B cell (primary cell): ENCODE data around the gene MPND. TPM values are rescaled to one million over a fixed set of nuclear protein-coding genes. Genes with fewer than 3 reads are reported as not detected.

Experiments used
- ATAC-seq: fragments of 200-7000 bp; cut with Tn5 transposase; one replicate; pipeline ENCODE4 v1.10.0; 2021; ENCODE audit warnings: low read depth, mild to moderate bottlenecking, moderate number of reproducible peaks, moderate library complexity
- CTCF ChIA-PET: fragments of 350-600 bp; sonication (Branson Sonifier 250); formaldehyde crosslinking; loops from one replicate; lab custom pipeline; 2021; ENCODE audit warnings: antibody characterized with exemption, inconsistent platforms; lab: Charles Lee
- POLR2A ChIA-PET: fragments of 350-600 bp; sonication (Branson Sonifier 250); formaldehyde crosslinking; loops from one replicate; lab custom pipeline; 2021; ENCODE audit warnings: antibody characterized with exemption; lab: Charles Lee
- DNase-seq: peaks from one replicate; pipeline ENCODE4 v3.0.0; 2013
- H2AFZ ChIP-seq: 2 replicates; pipeline ENCODE4 v1.6.1; 2012; ENCODE audit warnings: mild to moderate bottlenecking, low read depth, low read length; ENCODE audit not compliant: insufficient read depth, poor library complexity, severe bottlenecking
- H3K27ac ChIP-seq, 2 donors: 1 replicate in 1 of 2; 2 replicates in 1 of 2; pipeline ENCODE4 v1.5.1; 2012 to 2013; ENCODE audit warnings: low read length in 2 of 2, mild to moderate bottlenecking in 2 of 2, moderate library complexity in 1 of 2
- H3K27me3 ChIP-seq, 4 experiments: fragments of 200-600 bp in 1 of 4; sonication (generic) in 1 of 4; replicated peaks in 1 of 4; 1 replicate in 2 of 4; 2 replicates in 2 of 4; pipeline versions ENCODE4 v1.6.1 to v1.7.0; 2013 to 2016; ENCODE audit warnings: low read length in 3 of 4, mild to moderate bottlenecking in 2 of 4, mixed read lengths in 1 of 4, moderate library complexity in 1 of 4; ENCODE audit not compliant: insufficient read depth in 4 of 4, control insufficient read depth in 3 of 4; ENCODE audit errors: control extremely low read depth in 1 of 4
- H3K36me3 ChIP-seq, 2 experiments: replicated peaks in 1 of 2; 1 replicate in 1 of 2; 2 replicates in 1 of 2; pipeline versions ENCODE4 v1.6.1 to v1.7.1; 2013; ENCODE audit warnings: low read length in 1 of 2; ENCODE audit not compliant: insufficient read depth in 2 of 2, control insufficient read depth in 1 of 2; ENCODE audit errors: control extremely low read depth in 1 of 2, extremely low read depth in 1 of 2
- H3K4me1 ChIP-seq, 2 donors: fragments of 200-600 bp in 1 of 2; sonication (generic) in 1 of 2; 1 replicate in 1 of 2; 2 replicates in 1 of 2; pipeline versions ENCODE4 v1.5.1 to v1.6.1; 2013 to 2017; ENCODE audit warnings: low read length in 2 of 2; ENCODE audit not compliant: control insufficient read depth in 2 of 2, insufficient read depth in 2 of 2
- H3K4me2 ChIP-seq: replicated peaks from 2 replicates; pipeline ENCODE3; 2012; ENCODE audit warnings: mild to moderate bottlenecking, low read depth, low read length; ENCODE audit not compliant: poor library complexity, severe bottlenecking
- H3K4me3 ChIP-seq, 5 experiments: fragments of 200-600 bp in 1 of 5; sonication (generic) in 1 of 5; 1 replicate in 3 of 5; 2 replicates in 2 of 5; pipeline versions ENCODE4 v1.5.1 to v1.7.0; 2011 to 2016; ENCODE audit warnings: low read length in 4 of 5, mild to moderate bottlenecking in 4 of 5, low read depth in 2 of 5, control low read depth in 1 of 5, moderate library complexity in 1 of 5; ENCODE audit not compliant: insufficient read depth in 1 of 5; ENCODE audit errors: control extremely low read depth in 1 of 5, extremely low read depth in 1 of 5
- H3K79me2 ChIP-seq: fragments of 200-600 bp; sonication (generic); one replicate; pipeline ENCODE4 v1.6.0; 2016; ENCODE audit warnings: low read length; ENCODE audit not compliant: control insufficient read depth, insufficient read depth
- H3K9ac ChIP-seq: fragments of 200-600 bp; sonication (generic); 2 replicates; pipeline ENCODE4 v1.6.1; 2017; ENCODE audit warnings: mild to moderate bottlenecking, low read length, moderate library complexity
- H3K9me3 ChIP-seq, 3 donors: one replicate each; pipeline versions ENCODE4 v1.6.1 to v1.7.1; 2013; ENCODE audit warnings: low read length in 2 of 3; ENCODE audit not compliant: control insufficient read depth in 2 of 3, insufficient read depth in 1 of 3; ENCODE audit errors: control extremely low read depth in 1 of 3
- H4K20me1 ChIP-seq: 2 replicates; pipeline ENCODE4 v1.6.0; 2012; ENCODE audit warnings: mild to moderate bottlenecking, low read length; ENCODE audit not compliant: insufficient read depth, control insufficient read depth, poor library complexity, severe bottlenecking
- H3K27ac Mint-ChIP-seq: one replicate; pipeline ENCODE4 v1.8.0; 2021; ENCODE audit warnings: mixed read lengths
- H3K27me3 Mint-ChIP-seq: one replicate; pipeline ENCODE4 v1.8.0; 2021; ENCODE audit warnings: mixed read lengths
- H3K4me1 Mint-ChIP-seq: one replicate; pipeline ENCODE4 v1.8.0; 2021; ENCODE audit warnings: mixed read lengths
- H3K4me3 Mint-ChIP-seq: one replicate; pipeline ENCODE4 v1.8.0; 2021; ENCODE audit warnings: mixed read lengths
- H3K9me3 Mint-ChIP-seq: one replicate; pipeline ENCODE4 v1.8.0; 2022; ENCODE audit warnings: mixed read lengths; ENCODE audit not compliant: insufficient read depth
- EZH2 ChIP-seq: IDR thresholded peaks from 2 replicates; pipeline ENCODE4 v1.6.1; 2012; ENCODE audit warnings: borderline replicate concordance, low read depth, mild to moderate bottlenecking, moderate library complexity, low read length; ENCODE audit not compliant: insufficient read depth, poor library complexity, severe bottlenecking
- WGBS: methylation state at CpG from one replicate; pipeline ENCODE4 v1.1.5; 2013; ENCODE audit warnings: missing lambda C conversion rate; ENCODE audit not compliant: insufficient coverage; 5-methylcytosine and 5-hydroxymethylcytosine counted together
- intact Hi-C: fragments of 100-400 bp; cut with micrococcal nuclease; formaldehyde crosslinking; loops from one replicate; pipeline ENCODE4 v1.10.0; 2022
- polyA plus RNA-seq: library from polyadenylated mRNA; depleted of rRNA; stranded (reverse); fragments of >200 nt; gene quantifications from 2 replicates; pipeline ENCODE4 v1.2.3, GENCODE V29; 2012
- total RNA-seq, 2 donors: library from RNA; stranded (reverse); fragments of 120-200 nt in 1 of 2; gene quantifications; 1 replicate in 1 of 2; 2 replicates in 1 of 2; pipeline versions ENCODE4 v1.2.3 to v1.2.4, GENCODE V29; 2013 to 2022
- TF ChIP-seq, protein P1 (sequence below): fragments of 200-600 bp; IDR thresholded peaks from one replicate; pipeline ENCODE4 v1.8.0; 2022; ENCODE audit warnings: antibody characterized with exemption, mild to moderate bottlenecking

Gene MPND
- total and polyA plus RNA-seq, 2 donors (not counting 1 experiment from before 2014, with no cell fraction given): 14.5 to 25.6 TPM

- H2AFZ ChIP-seq: peak within 1 kb of the TSS; percentile 56
- ChIA-PET CTCF (no interaction called here), POLR2A (interaction anchor here (0.6 to 0.7 kb wide), 2 partner anchors 17 to 60 kb away, joined by 3 read pairs; no protein-coding TSS in a partner anchor)
- no peaks in the 10 kb centered on the region for H3K9me3 ChIP-seq
- peaks cover 0 to 6% (median 0%) of the 10 kb centered on the region in 4 experiments for H3K27me3 ChIP-seq
- H3K9ac ChIP-seq: peak within 1 kb of the TSS; percentile 29
- H3K9me3 Mint-ChIP-seq: no peaks in the 10 kb centered on the region
- intact Hi-C loops: no loop called here
- H3K4me2 ChIP-seq: peak within 1 kb of the TSS; percentile 74
- peaks cover 4% of the 10 kb centered on the region in 2 donors for H3K4me1 ChIP-seq
- no peaks in the 10 kb centered on the region for H4K20me1 ChIP-seq
- no peak within 1 kb of the TSS for H3K27ac Mint-ChIP-seq
- no peaks in the 10 kb centered on the region for H3K36me3 ChIP-seq
- peaks cover 7% of the 10 kb centered on the region for H3K4me1 Mint-ChIP-seq
- peak; percentile 67 for ATAC-seq
- peak within 1 kb of the TSS; percentile 74 for H3K4me3 Mint-ChIP-seq
- H3K4me3 ChIP-seq: peak within 1 kb of the TSS in 3 of 5 experiments; percentile 5 to 38 (median 7)
- peak; percentile 67 for DNase-seq
- WGBS: 7% methylated on average over 42 of the region's 63 CpGs
- no peak within 1 kb of the TSS for H3K27ac ChIP-seq
- TF ChIP-seq EZH2: no peak
- TF ChIP-seq, protein P1, sequence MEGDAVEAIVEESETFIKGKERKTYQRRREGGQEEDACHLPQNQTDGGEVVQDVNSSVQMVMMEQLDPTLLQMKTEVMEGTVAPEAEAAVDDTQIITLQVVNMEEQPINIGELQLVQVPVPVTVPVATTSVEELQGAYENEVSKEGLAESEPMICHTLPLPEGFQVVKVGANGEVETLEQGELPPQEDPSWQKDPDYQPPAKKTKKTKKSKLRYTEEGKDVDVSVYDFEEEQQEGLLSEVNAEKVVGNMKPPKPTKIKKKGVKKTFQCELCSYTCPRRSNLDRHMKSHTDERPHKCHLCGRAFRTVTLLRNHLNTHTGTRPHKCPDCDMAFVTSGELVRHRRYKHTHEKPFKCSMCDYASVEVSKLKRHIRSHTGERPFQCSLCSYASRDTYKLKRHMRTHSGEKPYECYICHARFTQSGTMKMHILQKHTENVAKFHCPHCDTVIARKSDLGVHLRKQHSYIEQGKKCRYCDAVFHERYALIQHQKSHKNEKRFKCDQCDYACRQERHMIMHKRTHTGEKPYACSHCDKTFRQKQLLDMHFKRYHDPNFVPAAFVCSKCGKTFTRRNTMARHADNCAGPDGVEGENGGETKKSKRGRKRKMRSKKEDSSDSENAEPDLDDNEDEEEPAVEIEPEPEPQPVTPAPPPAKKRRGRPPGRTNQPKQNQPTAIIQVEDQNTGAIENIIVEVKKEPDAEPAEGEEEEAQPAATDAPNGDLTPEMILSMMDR: no peak
- peaks cover 9% of the 10 kb centered on the region for H3K27me3 Mint-ChIP-seq
- H3K79me2 ChIP-seq: no peaks in the 10 kb centered on the region
These were observed 38.7 kb upstream of the MPND start, which contains the start of gene FSD1 for GRCh38 chr19:4304538-4305256. FSD1 (plus strand) TSS chr19:4304598; CDS start chr19:4304747, 149 bp downstream.

GRCh38 chr19:4305257-4305612 is 38.1 kb upstream of the MPND start:
- no peaks in the 10 kb centered on the region for H3K79me2 ChIP-seq
- H2AFZ ChIP-seq: no peak overlapping the region
- no peak for TF ChIP-seq EZH2
- TF ChIP-seq, protein P1: no peak
- peaks cover 0 to 6% (median 0%) of the 10 kb centered on the region in 4 experiments for H3K27me3 ChIP-seq
- H3K9me3 Mint-ChIP-seq: no peaks in the 10 kb centered on the region
- peaks cover 7% of the 10 kb centered on the region for H3K4me1 Mint-ChIP-seq
- peak overlapping the region; percentile 37 for H3K4me3 Mint-ChIP-seq
- H3K27ac ChIP-seq: no peak overlapping the region
- no peak overlapping the region for H3K27ac Mint-ChIP-seq
- peaks cover 9% of the 10 kb centered on the region for H3K27me3 Mint-ChIP-seq
- H3K4me3 ChIP-seq: no peak overlapping the region
- H3K36me3 ChIP-seq: no peaks in the 10 kb centered on the region
- H3K4me1 ChIP-seq: peaks cover 4% of the 10 kb centered on the region in 2 donors
- H3K9me3 ChIP-seq: peaks cover 0 to under 1% (median 0%) of the 10 kb centered on the region in 3 donors
- no peak overlapping the region for H3K9ac ChIP-seq
- no peaks in the 10 kb centered on the region for H4K20me1 ChIP-seq
- intact Hi-C loops: no loop called here
- ATAC-seq (no peak), DNase-seq (no peak)
- ChIA-PET CTCF (no interaction called here), POLR2A (interaction anchor here (0.6 kb wide), 1 partner anchor 60 kb away, joined by 3 read pairs; no protein-coding TSS in a partner anchor)
- no peak overlapping the region for H3K4me2 ChIP-seq
- 92% methylated on average over 5 of the region's 7 CpGs for WGBS
